ENCODE results near the gene RPLP2.
A peak's percentile ranks its signal among the peaks of the same experiment; 100 is the strongest.

RPLP2 gene

DNA sequence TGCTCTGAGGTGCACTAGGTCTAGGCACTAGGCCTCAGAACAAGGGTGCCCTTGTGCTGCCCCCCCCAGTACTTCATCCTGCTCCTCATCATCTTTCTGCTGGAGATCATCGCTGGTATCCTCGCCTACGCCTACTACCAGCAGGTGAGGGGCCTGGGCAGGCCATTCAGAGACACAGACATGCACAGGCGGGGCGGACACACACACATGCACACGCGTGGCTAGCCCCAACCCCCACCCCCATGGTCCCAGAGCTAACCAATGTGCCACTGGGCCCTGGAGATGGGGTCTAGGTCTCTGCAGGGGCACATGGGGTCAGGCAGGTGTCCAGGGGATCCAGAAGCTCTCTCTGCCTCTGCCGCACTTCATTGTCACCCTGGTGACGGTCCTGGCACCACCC is 26.9 kb downstream of the RPLP2 start:
- no peak for DNase-seq (ENCODE audit: low read depth)

DNA sequence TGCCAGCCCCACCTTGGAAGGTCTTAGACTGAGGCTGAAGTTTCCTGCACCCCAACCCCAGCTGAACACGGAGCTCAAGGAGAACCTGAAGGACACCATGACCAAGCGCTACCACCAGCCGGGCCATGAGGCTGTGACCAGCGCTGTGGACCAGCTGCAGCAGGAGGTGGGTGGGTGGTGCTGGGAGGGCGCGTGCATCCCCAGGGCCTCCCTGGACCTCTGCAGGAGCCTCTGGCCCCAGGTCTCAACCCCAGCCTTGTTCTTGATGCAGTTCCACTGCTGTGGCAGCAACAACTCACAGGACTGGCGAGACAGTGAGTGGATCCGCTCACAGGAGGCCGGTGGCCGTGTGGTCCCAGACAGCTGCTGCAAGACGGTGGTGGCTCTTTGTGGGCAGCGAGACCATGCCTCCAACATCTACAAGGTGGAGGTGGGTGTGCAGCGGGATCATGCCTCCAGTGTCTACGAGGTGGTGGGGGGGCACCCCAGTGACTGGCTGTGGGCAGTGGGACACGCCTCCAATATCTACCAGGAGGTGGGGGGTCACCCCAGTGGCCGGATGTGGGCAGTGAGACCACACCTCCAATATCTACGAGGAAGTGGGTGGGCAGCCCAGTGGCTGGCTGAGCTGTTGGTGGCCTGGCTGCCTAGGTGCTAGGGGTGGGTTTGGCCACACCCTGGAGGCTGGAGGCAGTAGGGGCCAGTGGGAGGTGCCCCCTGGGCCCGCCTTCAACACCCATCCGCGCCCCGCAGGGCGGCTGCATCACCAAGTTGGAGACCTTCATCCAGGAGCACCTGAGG is 27.6 kb downstream of the RPLP2 start:
- DNase-seq (ENCODE audit: low read depth): no peak

DNA sequence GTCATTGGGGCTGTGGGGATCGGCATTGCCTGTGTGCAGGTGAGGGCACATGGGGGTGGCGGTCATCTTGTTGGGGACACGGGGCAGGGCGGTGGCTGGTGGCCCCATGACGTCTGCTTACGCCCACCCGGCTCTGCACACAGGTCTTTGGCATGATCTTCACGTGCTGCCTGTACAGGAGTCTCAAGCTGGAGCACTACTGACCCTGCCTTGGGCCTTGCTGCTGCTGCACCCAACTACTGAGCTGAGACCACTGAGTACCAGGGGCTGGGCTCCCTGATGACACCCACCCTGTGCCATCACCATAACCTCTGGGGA is 28.2 kb downstream of the RPLP2 start:
- DNase-seq (ENCODE audit: low read depth): no peak

DNA sequence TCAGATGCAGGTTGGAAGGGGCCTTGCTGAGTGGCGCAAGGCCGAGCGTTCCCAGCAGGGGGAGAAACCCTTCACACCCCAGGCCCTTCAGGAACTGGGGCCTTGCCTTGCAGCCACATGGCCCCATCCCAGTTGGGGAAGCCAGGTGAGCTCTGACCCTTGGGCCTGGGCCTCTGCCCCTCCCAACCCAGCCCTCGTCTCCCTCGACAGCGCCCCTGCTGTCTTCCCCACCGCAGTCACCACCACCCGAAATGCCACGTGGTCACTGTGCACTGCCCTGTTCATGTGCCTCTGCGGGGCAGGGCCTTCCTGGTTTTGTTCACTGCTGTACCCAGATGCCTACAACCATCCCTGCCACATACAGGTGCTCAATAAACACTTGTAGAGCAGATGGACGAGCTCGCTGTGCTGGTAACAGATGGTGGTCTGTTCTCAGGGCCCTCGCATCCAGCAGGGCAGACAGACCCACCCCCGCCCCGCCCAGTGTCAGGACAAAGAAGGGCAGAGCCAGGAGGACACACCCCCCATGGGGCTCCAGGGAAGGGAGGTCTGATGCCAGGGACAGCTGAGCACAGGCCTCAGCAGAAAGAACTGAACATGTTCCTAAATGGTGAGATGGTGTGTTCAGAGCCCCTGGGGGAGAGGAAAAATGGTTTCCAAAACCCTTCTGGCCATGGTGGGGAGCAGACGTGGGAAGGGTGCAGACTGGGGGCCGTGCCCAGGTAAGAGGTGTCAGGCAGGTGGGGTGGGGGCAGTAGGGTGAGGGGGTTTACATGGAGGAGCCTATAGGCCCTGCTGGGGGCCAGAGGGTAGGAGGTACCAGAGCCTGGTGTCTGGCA is 28.9 kb downstream of the RPLP2 start:
- no peak for DNase-seq (ENCODE audit: low read depth)

DNA sequence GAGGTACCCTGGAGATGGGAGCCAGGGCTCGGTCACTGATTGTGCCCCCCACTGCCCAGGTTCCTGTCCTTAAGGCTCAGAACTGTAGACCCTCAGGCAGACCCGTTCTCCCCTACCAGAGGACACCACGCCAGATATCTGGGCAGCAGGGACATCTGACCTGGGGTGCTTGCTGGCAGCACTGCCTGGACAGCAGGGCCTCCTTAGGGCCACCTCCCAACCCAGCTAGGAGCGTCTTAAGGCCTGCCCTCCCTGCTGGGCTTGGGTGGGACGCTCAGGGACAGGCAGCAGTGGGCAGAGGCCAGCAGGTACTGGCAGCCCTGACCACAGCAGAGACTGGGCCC is 29.5 kb downstream of the RPLP2 start:
- no peak for DNase-seq (ENCODE audit: low read depth)

DNA sequence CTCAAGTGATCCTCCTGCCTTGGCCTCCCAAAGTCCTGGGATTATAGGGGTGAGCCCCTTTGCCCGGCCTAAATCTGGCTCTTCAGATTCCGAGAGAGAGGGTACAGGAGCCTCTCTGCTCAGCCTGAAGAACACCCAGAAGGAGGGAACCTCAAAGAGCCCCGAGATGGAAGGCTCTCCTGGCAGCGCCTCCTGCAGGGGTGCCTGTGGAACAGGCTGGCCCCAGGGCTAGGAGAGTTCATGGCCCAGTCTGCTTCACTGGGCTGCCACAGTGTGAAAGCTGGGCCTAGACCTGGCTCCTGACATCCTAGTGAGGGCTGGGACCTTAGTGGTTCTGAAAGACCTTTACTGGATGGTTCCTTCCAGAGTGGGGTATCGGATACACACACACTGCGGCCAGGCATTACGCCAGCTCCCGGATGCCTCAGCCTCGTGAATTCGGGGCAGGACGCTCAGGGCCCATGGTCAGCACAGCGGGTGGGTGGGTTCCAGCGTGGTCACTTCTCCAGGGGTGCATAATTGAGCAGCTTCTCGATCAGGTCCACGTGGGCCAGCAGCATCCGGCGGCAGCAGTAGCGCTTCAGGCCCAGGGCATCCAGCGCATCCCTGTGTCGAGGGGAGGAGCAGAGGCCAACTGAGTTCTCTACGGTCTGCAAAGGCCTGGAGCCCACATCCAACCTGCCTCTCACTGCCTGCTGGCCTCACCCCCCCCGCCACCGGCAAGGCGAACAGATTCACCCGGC is 30.3 kb downstream of the RPLP2 start:
- no peak for DNase-seq (ENCODE audit: low read depth)

DNA sequence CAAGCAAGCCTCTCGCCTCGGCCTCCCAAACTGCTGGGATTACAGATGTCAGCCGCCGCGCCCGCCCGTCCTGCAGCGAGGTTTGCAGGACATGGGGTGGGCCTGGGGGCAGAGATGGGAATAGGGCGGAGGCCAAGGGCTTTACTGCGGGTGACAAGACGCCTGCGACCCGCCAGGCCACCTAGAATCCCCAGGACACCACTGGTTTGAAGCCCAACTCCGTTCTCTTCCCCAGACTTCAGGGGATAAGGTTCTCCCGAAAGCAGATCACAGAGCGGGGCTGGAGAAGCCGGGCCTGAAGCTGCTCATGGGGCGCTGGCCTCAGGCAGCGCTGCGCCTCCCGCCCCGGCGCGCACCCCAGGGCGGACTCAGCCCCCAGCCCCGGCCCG is 32.2 kb downstream of the RPLP2 start:
- no peak for DNase-seq (ENCODE audit: low read depth)

DNA sequence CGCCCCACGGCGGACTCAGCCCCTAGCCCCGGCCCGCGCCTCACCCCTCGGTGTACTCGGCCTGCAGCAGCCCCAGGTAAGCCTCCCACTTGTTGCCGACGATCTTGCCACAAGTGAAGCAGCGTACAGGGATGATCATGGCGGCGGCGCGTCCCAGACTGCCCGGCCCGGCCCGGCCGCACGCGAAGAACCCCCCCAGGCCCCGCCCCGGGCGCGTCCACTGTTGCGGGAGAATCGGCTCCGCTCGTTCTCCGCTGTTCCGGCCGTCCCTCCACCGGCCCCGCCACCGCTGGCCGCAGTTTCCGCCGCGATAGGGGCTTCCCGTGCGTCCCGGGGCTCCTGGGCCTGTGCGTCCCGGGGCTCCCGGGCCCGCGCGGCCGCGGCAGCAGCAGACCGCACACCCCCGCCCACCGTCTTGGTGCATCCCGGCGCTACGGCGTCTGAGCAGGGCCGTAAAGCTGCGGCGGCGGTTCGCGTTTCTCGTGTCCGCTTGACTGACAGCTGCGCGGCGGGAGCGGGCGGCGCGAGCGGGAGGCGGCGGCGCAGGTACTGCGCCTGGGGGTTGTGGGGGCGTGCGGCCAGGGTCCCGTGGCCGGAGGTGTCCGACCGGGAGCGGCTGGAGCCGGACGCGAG is 32.7 kb downstream of the RPLP2 start, which contains the start of the genes POLR2L and TSPAN4:
POLR2L (minus strand) TSS at position 160 of the 633 bp plus-strand sequence; CDS start at position 139, 21 bp downstream.
TSPAN4 (plus strand) TSS at position 483 of the 633 bp plus-strand sequence. CDS start 7,453 bp downstream, outside the sequence.
- peak; percentile 72 for DNase-seq (ENCODE audit: low read depth)

DNA sequence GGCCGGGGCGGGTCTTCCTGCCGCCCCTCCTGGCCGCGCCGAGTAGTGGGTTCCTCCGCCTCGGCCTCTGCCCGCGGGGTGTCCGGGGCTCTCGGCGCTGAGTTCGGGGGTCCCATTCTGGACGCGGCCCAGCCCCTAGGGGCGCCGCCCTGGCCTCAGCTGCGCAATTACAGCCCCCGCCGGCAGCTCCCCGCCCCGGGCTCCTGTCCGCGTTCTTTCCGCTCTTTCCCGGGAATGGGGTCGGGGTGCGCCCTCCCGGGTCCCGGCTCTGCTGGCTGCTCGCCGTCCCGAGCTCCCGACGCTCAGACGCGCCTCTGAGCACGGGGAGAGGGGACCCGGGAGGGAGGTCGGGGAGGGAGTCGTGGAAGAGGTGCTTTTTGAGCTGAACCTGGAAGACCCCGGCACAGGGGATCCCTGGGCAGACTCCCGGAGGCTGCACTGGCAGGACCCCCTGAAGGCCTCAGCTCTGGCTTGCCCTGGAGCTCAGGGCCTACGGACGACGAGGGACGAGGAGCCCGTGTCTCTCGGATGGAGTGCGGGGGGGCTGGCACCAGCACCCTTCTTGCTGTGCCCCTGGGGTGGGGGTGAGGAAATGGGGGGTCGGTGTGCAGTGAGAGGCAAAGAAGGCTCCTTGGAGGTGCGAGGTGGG is 33.4 kb downstream of the RPLP2 start:
- no peak for DNase-seq (ENCODE audit: low read depth)

DNA sequence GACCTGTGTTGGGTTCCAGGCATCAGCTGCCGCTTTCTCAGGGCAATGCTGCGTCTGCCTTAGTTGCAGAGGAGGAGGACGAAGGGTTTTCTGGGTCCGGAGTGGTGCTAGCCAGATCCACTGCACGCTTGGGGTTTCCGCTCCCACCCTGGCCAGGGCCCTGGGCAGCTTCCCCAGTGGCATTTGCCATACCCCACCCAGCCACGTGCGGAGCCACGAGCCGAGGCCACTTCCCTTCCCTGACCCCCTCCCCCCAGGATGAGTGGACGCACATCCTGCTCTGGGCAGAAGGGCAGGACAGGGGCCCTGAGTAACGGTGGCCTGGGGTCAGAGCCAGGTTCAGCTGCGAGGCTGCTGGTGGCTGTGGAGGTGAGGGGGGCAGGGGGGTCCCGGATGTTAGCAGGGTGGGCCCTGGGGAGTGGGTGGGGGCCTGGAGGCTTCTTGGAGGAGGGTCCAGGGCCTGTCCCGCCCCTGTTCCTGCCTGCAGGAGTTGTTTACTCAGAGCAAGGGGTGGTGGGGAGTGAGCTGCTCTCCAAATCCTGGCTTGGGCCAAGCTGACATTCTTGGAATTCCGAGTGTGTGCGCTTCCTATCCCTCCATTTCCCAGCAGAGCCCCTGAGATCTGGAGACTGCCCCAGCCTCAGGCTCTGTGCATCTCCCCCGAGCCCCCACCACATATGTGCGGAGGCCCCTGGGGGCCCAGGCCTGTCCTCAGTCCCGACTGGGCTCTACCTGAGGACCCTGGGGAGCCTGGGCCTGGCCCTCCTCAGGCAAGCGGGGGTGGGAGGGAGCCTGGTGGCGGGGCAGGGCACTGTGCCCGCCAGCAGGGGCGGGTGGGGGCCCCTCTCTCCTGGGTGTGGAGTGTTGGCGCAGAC is 34.3 kb downstream of the RPLP2 start:
- peak; percentile 93 for DNase-seq (ENCODE audit: low read depth)

DNA sequence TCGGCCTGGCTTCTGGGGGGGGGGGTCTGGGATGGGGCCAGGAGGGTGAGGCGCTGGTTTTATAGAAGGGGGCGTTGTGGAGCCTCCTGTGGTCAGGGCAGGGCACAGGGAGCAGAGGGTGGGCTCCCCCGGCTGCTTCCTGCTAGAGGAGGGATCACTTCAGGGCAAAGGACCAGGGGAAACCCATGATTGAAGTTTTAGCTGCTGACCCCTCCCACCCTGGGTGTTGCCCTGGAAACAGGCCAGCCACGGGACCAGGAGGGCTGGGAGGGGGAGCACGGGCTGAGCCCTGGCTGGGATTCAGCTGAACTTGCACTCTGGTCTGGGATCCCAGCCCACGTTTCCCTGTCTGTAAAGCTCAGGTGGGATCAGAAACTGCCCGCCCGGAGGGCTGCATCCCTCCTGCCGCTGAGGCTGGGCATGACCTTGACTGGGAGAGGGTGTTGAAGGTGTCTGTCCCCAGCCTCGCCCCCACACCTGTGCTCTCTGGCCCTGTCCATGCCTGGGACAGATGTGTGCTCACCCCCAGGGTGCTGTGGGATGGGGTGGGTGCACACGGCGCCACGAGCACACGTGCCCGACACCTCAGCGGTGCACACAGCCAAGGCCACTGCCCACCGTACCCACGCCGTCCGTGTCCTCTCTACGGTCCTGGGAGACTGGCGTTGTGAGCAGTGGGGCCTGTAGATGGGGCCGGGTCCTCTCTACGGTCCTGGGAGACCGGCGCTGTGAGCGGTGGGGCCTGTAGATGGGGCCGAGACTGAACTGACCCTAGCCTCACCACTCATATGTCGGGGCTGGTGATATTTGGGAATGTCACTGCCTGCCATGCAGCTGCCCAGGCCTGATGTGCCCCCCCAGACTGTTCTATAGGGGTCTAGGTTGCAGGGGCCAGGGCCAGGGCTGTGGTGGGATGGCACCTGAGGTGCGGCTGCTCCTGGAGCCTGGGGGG is 35.2 kb downstream of the RPLP2 start:
- DNase-seq (ENCODE audit: low read depth): peak; percentile 92

DNA sequence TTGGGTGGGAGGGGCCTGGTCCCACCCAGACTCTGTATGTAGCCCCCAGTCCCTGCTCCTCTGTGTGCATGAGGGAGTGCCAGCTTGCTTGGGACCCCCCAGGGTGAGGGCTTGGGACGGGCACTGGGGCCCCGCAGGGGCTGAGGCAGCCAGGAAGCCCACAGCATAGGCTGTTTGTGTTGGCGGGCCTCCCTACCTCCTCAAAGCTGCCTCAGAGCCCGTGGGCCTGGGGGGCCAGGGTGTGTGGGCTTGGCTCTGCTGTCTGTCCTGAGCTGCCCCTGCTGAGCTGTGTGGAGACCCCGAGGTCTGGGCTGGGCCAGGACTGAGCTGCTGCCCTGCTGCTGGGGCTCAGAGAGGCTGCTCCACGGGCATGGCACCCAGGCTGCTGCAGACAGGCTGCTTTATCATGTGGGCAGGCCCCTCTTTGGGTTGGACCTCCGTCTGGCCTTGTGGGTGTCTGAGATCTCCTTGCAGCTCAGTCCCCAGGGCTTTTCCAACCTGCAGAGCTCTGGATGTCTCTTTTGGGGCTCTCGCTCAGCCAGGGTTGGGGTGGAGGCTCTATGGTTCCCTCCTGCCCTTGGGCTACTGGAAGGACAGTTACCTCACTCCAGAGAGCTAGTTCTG is 36.2 kb downstream of the RPLP2 start:
- DNase-seq (ENCODE audit: low read depth): no peak

DNA sequence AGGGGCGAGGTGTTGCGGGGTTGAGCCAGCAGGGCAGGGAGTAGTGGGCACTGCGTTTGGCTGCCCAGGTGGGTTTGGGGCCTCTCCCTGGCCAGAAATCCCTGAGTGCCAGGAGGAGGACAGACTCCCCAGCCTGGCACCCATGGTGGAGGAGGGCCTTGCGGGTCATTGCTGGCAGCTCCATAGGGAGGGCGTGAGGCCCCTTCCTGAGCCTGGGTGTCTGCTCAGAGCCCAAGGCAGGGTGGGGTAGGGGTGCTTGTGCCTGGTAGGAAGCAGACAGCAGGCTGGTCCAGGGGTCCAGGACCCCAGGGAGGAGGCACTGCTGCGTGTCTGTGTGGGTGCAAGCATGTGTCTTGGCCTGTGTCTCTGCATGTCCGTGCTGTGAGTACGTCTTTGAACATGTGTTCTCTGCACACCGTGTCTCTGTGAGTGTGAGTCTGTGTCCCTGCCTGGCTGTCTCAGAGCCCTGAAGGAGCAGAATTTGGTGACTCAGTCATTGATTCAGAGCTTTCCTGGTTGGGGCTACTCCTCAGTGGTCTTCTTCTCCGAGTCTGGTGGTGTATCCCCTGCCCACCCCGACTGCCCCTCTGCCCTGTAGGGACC is 36.8 kb downstream of the RPLP2 start:
- no peak for DNase-seq (ENCODE audit: low read depth)

DNA sequence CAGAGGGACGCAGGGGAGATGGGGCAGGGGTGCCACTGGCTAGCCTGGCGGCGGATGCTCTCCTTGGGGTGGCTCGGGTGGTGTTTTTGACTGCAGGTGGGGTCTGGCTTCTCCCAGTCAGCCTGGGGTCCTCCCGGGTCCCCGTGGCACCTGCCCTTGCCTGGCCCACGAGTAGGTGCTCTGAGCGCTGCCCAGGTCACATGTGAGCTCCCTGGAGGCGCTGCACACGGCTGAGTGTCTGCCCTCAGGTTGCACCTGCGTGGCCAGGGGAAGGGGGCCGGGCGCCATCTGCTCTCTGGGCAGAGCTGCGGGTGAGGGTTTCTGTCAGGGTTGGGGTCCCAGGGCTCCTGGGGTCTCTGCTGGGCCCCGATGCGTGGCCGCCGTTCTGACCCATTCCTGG is 38.1 kb downstream of the RPLP2 start:
- no peak for DNase-seq (ENCODE audit: low read depth)

DNA sequence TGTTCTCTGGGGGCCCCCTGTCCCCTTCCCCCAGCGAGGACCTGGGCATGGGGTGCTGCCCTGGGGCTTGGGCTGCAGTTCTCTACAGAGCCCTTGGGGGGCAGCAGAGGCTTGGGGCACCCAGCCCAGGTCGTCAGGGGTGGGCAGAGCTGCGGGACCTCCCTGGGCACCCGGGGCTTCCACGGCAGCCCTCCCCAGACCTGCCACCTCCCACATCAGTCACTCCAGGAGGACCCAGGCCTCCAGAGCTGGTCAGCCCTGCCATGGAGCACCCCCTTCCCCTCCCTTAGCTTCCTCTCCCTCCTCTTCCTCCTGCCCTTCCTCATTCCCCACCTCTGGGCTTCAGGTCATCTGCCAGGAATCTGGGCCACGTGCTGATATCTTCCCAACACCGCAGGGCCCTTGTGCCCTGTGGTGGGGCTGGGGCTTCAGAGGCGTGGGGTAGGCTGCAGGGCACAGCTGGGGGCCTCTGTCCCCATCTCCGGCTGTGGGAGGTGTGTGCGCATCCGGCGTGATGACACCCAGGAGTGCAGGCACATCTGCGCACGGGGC is 38.7 kb downstream of the RPLP2 start:
- DNase-seq (ENCODE audit: low read depth): no peak

DNA sequence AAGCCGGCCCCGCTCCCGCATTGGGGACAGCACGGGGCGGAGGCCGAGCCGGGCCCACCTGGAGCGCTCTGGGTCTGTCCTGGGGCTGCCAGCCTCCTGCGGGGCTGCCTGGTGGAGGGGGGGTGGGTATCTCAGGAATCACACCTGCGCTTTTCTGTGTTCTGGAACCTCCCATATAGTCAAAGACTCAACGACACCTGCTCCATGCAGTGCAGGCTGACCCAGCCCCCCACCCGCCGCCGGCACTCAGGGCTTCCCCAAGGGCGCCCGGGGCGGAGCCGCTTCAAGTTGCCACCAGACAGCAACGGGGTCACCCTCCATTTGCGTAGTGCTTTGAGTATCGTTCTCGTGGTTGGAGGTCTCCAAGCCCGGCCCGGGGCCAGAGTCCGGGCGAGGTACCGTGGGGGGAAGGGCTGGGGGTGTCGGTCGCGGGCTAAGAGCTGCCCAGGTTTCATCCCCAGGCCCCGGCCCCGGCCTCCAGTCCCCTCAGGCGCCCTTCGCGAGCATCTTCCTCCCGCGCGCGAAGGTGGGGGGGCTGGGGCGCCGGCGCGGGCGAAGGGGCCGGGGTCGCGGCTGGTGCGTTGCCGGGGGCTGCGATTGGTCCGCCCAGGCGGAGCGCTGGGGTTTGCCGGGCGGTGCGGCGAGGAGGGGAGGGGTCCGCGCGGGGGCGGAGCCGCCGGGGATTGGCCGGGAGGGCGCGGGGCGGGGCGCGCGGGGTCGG is 39.5 kb downstream of the RPLP2 start:
- DNase-seq (ENCODE audit: low read depth): no peak

DNA sequence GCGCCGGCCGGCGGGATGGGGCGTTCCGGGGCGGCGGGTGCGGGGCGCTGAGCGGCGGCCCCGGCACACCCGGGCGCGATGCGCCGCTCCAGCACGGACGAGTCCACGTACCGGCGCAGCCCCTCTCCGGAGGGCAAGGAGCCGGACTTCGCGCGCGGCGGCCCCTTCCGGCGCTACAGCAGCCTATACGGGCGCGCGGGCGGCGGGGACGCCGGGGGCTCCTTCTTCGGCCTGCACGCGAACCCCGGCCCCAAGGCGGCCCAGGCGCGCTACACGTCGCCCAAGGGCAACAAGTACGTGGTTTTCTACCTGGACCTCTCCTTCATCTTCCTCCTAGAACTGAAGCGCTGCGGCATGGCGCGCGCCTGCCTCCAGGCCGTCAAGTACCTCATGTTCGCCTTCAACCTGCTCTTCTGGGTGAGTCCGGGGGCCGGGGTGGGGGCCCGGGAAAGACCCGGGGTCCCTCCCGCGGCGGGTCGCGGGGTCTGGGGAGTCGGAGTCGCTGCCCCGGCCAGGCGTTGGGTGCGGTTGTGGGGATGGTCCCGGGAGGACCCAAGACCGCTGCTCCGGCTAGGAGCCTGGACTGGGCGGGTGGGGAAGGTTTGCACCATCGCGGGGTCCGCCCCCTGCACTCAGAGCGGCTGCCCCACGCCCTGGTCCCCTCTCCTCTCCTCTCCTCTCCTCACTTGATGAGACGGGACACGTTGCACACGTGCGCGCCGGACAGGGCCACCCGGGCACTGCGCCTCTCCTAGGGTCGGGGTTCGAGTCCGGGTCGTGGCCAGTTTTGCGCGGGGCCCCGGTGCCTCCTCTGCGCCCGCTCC is 40.4 kb downstream of the RPLP2 start:
- DNase-seq (ENCODE audit: low read depth): no peak
